ENCODE results near the gene RAB7B. TPM values are rescaled to one million over a fixed set of nuclear protein-coding genes. Genes with fewer than 3 reads are reported as not detected.

Gene RAB7B
- total RNA-seq, 1 donor from 2014 or later = not detected

- H3K9me3 ChIP-seq (ENCODE audit: low read depth) = no peaks in the 10 kb centered on the region
- no peak overlapping the region for H3K27ac ChIP-seq
- H3K36me3 ChIP-seq = no peaks in the 10 kb centered on the region
- no peaks in the 10 kb centered on the region for H3K79me2 ChIP-seq (ENCODE audit: low read depth)
- Mint-ChIP-seq H3K4me3 (no peak overlapping the region), H3K27ac (peak overlapping the region; percentile 50), H3K4me1 (peaks cover 21% of the 10 kb centered on the region), H3K27me3 (ENCODE audit: insufficient read depth, low read depth) (peaks cover 10% of the 10 kb centered on the region), H3K9me3 (peaks cover 9% of the 10 kb centered on the region), H3K36me3 (peaks cover 3% of the 10 kb centered on the region)
- H3F3A ChIP-seq (ENCODE audit: low read depth) = no peaks in the 10 kb centered on the region
- peaks cover 12% of the 10 kb centered on the region for H3K4me1 ChIP-seq
- TF ChIP-seq CTCF (IDR thresholded peaks at IDR 0.05) (no peak), EZH2 (IDR thresholded peaks at IDR 0.05) (no peak), EZH2phosphoT487 (IDR thresholded peaks at IDR 0.05) (no peak)
- H3K9ac ChIP-seq = no peak overlapping the region
- no peak overlapping the region for H2AFZ ChIP-seq (replicated peaks)
- no peaks in the 10 kb centered on the region for H3K27me3 ChIP-seq
- H3K4me3 ChIP-seq = no peak overlapping the region
- peak; percentile 21 for DNase-seq (ENCODE audit: low spot score)
- H4K20me1 ChIP-seq (ENCODE audit: low read depth) = no peaks in the 10 kb centered on the region
- no peak overlapping the region for H3K4me2 ChIP-seq
These were observed 8.8 kb downstream of the RAB7B start for GRCh38 chr1:205994346-205994745.

GRCh38 chr1:205993068-205993467, 10.1 kb downstream of the RAB7B start:
- no peak overlapping the region for H3K27ac ChIP-seq
- Mint-ChIP-seq H3K27ac (peak overlapping the region; percentile 8), H3K27me3 (ENCODE audit: insufficient read depth, low read depth) (peaks cover 12% of the 10 kb centered on the region), H3K36me3 (peaks cover 3% of the 10 kb centered on the region), H3K4me3 (no peak overlapping the region), H3K9me3 (peaks cover 9% of the 10 kb centered on the region), H3K4me1 (peaks cover 15% of the 10 kb centered on the region)
- TF ChIP-seq EZH2 (IDR thresholded peaks at IDR 0.05) (no peak), CTCF (IDR thresholded peaks at IDR 0.05) (no peak), EZH2phosphoT487 (IDR thresholded peaks at IDR 0.05) (no peak)
- no peak overlapping the region for H3K9ac ChIP-seq
- no peak overlapping the region for H3K4me3 ChIP-seq
- no peaks in the 10 kb centered on the region for H3K79me2 ChIP-seq (ENCODE audit: low read depth)
- no peak overlapping the region for H2AFZ ChIP-seq (replicated peaks)
- no peaks in the 10 kb centered on the region for H3K9me3 ChIP-seq (ENCODE audit: low read depth)
- H4K20me1 ChIP-seq (ENCODE audit: low read depth) = no peaks in the 10 kb centered on the region
- no peak overlapping the region for H3K4me2 ChIP-seq
- no peaks in the 10 kb centered on the region for H3K27me3 ChIP-seq
- peaks cover 8% of the 10 kb centered on the region for H3K4me1 ChIP-seq
- H3F3A ChIP-seq (ENCODE audit: low read depth) = no peaks in the 10 kb centered on the region
- no peaks in the 10 kb centered on the region for H3K36me3 ChIP-seq
- no peak for DNase-seq (ENCODE audit: low spot score)

GRCh38 chr1:205992218-205992882, 10.8 kb downstream of the RAB7B start:
- Histone ChIP-seq H3K79me2 (ENCODE audit: low read depth) (no peaks in the 10 kb centered on the region), H3K9me3 (ENCODE audit: low read depth) (no peaks in the 10 kb centered on the region), H3K9ac (no peak overlapping the region), H4K20me1 (ENCODE audit: low read depth) (no peaks in the 10 kb centered on the region), H3K27ac (no peak overlapping the region), H3K27me3 (no peaks in the 10 kb centered on the region), H3K36me3 (no peaks in the 10 kb centered on the region), H2AFZ (replicated peaks) (no peak overlapping the region), H3K4me1 (peaks cover 8% of the 10 kb centered on the region), H3K4me3 (no peak overlapping the region), H3F3A (ENCODE audit: low read depth) (no peaks in the 10 kb centered on the region), H3K4me2 (no peak overlapping the region)
- no peak for TF ChIP-seq CTCF (IDR thresholded peaks at IDR 0.05)
- no peak for TF ChIP-seq EZH2 (IDR thresholded peaks at IDR 0.05)
- TF ChIP-seq EZH2phosphoT487 (IDR thresholded peaks at IDR 0.05) = no peak
- Mint-ChIP-seq H3K4me1 (peaks cover 16% of the 10 kb centered on the region), H3K27ac (no peak overlapping the region), H3K9me3 (peaks cover 9% of the 10 kb centered on the region), H3K36me3 (peaks cover 3% of the 10 kb centered on the region), H3K4me3 (no peak overlapping the region), H3K27me3 (ENCODE audit: insufficient read depth, low read depth) (peaks cover 12% of the 10 kb centered on the region)
- DNase-seq (ENCODE audit: low spot score) = no peak

All from neural progenitor cell (in vitro differentiated cells).